Right atrium auricular region (tissue), 2 donors: ENCODE results near the gene HACD4. TPM values are rescaled to one million over a fixed set of nuclear protein-coding genes. Genes with fewer than 3 reads are reported as not detected.

Experiments
- DNase-seq: peaks from one replicate; pipeline ENCODE4 v3.0.0-alpha.2; 2019; ENCODE audit warnings: low spot score
- H3K27ac ChIP-seq, 2 donors: fragments of 200-600 bp; sonication (generic); 1 replicate in 1 of 2; 2 replicates in 1 of 2; pipeline ENCODE4 v1.5.1; 2016 to 2019
- H3K27me3 ChIP-seq, 2 donors: fragments of 200-600 bp; sonication (generic); one replicate each; pipeline versions ENCODE4 v1.5.1 to v1.6.0; 2017 to 2019
- H3K36me3 ChIP-seq: fragments of 200-600 bp; sonication (generic); one replicate; pipeline ENCODE4 v1.5.1; 2016
- H3K4me1 ChIP-seq, 2 donors: fragments of 200-600 bp; sonication (generic); one replicate each; pipeline versions ENCODE4 v1.5.1 to v1.6.0; 2017 to 2019
- H3K4me3 ChIP-seq, 2 donors: fragments of 200-600 bp; sonication (generic); 1 replicate in 1 of 2; 2 replicates in 1 of 2; pipeline ENCODE4 v1.5.1; 2017 to 2019; ENCODE audit warnings: mild to moderate bottlenecking in 1 of 2, moderate library complexity in 1 of 2
- H3K9me3 ChIP-seq, 2 donors: fragments of 200-600 bp; sonication (generic); one replicate each; pipeline ENCODE4 v1.5.1; 2019
- total RNA-seq, 2 donors: library from RNA; depleted of rRNA; stranded (reverse); fragments of >200 nt; gene quantifications; one replicate each; pipeline ENCODE4 v1.1.0, GENCODE V29; 2016
- TF ChIP-seq, protein P1 (sequence below), 2 donors: fragments of 200-600 bp; sonication (generic); IDR thresholded peaks; one replicate each; pipeline ENCODE4 v1.5.1; 2019; ENCODE audit warnings: antibody characterized with exemption in 2 of 2

The HACD4 gene
- total RNA-seq, 2 donors from 2014 or later = 0.82 to 1.7 TPM

GRCh38 chr9:20962536-20963225 lies 68.8 kb downstream of the HACD4 start:
- DNase-seq = no peak
- Histone ChIP-seq H3K27ac (no peak overlapping the region), H3K36me3 (peaks cover 12% of the 10 kb centered on the region), H3K4me3 (no peak overlapping the region), H3K4me1 (no peaks in the 10 kb centered on the region), H3K27me3 (no peaks in the 10 kb centered on the region), H3K9me3 (no peaks in the 10 kb centered on the region)
- TF ChIP-seq, protein P1, sequence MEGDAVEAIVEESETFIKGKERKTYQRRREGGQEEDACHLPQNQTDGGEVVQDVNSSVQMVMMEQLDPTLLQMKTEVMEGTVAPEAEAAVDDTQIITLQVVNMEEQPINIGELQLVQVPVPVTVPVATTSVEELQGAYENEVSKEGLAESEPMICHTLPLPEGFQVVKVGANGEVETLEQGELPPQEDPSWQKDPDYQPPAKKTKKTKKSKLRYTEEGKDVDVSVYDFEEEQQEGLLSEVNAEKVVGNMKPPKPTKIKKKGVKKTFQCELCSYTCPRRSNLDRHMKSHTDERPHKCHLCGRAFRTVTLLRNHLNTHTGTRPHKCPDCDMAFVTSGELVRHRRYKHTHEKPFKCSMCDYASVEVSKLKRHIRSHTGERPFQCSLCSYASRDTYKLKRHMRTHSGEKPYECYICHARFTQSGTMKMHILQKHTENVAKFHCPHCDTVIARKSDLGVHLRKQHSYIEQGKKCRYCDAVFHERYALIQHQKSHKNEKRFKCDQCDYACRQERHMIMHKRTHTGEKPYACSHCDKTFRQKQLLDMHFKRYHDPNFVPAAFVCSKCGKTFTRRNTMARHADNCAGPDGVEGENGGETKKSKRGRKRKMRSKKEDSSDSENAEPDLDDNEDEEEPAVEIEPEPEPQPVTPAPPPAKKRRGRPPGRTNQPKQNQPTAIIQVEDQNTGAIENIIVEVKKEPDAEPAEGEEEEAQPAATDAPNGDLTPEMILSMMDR (IDR thresholded peaks at IDR 0.05) = no peak

DNA sequence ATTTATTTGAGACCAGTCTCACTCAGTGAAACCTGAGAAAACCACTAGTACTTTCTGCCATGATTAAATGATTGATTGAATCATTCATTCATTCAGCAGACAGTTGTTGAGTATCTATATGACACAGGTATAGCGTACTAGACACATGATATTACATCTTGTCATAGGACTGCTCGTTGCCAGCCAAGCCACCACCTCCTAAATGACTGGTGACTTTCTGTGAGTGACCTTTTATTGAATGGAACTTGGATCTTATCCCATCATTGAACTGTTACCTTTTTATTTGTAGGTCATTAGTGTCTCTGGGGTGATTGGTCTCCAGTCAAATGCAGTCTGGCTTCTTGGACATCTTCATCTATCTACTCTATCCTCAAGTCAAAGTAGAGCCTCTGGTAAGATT lies 80.7 kb downstream of the HACD4 start:
- no peak for DNase-seq
- Histone ChIP-seq H3K4me3 (no peak overlapping the region), H3K9me3 (no peaks in the 10 kb centered on the region), H3K27ac (no peak overlapping the region), H3K27me3 (no peaks in the 10 kb centered on the region), H3K4me1 (no peaks in the 10 kb centered on the region), H3K36me3 (peaks cover 23% of the 10 kb centered on the region)
- TF ChIP-seq, protein P1 (IDR thresholded peaks at IDR 0.05) = no peak

Other genes with a start within 250 kb of the HACD4 start
- gene IFNB1, start 46.3 kb upstream of the HACD4 start, total RNA-seq = not detected
- gene IFNW1, start 110.2 kb upstream of the HACD4 start, total RNA-seq = not detected
- gene IFNA21, start 135.0 kb upstream of the HACD4 start, total RNA-seq = not detected
- not detected for gene IFNA4, start 155.9 kb upstream of the HACD4 start, total RNA-seq
- not detected for gene IFNA7, start 170.6 kb upstream of the HACD4 start, total RNA-seq
- not detected for gene IFNA10, start 175.5 kb upstream of the HACD4 start, total RNA-seq
- not detected for gene IFNA16, start 185.7 kb upstream of the HACD4 start, total RNA-seq
- gene IFNA17, start 196.6 kb upstream of the HACD4 start, total RNA-seq = not detected
- not detected for gene IFNA14, start 208.4 kb upstream of the HACD4 start, total RNA-seq